IMR-90 (cell line): ENCODE results near the gene DDX50.

Experiments
- BHLHE40 ChIP-seq: fragments of 150-350 bp; IDR thresholded peaks from 2 replicates; pipeline ENCODE4 v1.6.1; 2016; ENCODE audit warnings: mild to moderate bottlenecking, low read depth, low read length
- CEBPB ChIP-seq: IDR thresholded peaks from 2 replicates; pipeline ENCODE4 v1.6.1; 2012; ENCODE audit warnings: low read depth, low read length, improper control_type of control experiment
- CTCF ChIP-seq: conservative IDR thresholded peaks from 2 replicates; pipeline ENCODE4 v1.5.1; 2012; ENCODE audit warnings: mild to moderate bottlenecking, low read depth, low read length, improper control_type of control experiment
- FOS ChIP-seq: fragments of 150-350 bp; IDR thresholded peaks from 2 replicates; pipeline ENCODE4 v1.6.1; 2016; ENCODE audit warnings: low read depth, low read length
- MAFK ChIP-seq: IDR thresholded peaks from 2 replicates; pipeline ENCODE4 v1.6.1; 2012; ENCODE audit warnings: low read depth, low read length, improper control_type of control experiment
- MXI1 ChIP-seq: IDR thresholded peaks from 2 replicates; pipeline ENCODE4 v1.6.1; 2012; ENCODE audit warnings: low read depth, mild to moderate bottlenecking, low read length, moderate library complexity, borderline replicate concordance
- POLR2A ChIP-seq: IDR thresholded peaks from 2 replicates; pipeline ENCODE4 v1.6.1; 2012; ENCODE audit warnings: mild to moderate bottlenecking, low read depth, low read length
- RAD21 ChIP-seq: IDR thresholded peaks from 2 replicates; pipeline ENCODE4 v1.6.1; 2012; ENCODE audit warnings: low read length, improper control_type of control experiment
- RCOR1 ChIP-seq: IDR thresholded peaks from 2 replicates; pipeline ENCODE4 v1.6.1; 2012; ENCODE audit warnings: mild to moderate bottlenecking, low read length, improper control_type of control experiment; ENCODE audit not compliant: insufficient replicate concordance
- RFX5 ChIP-seq: IDR thresholded peaks from 2 replicates; pipeline ENCODE4 v1.8.0; 2012; ENCODE audit warnings: low read depth, mild to moderate bottlenecking, low read length, moderate library complexity
- SMC3 ChIP-seq: fragments of 150-350 bp; IDR thresholded peaks from 2 replicates; pipeline ENCODE4 v1.6.1; 2016; ENCODE audit warnings: low read depth, mild to moderate bottlenecking, antibody characterized with exemption, low read length, moderate library complexity
- USF2 ChIP-seq: fragments of 150-350 bp; IDR thresholded peaks from 2 replicates; pipeline ENCODE4 v1.6.1; 2017; ENCODE audit warnings: mild to moderate bottlenecking, antibody characterized with exemption, low read length, low read depth

GRCh38 chr10:68987611-68988010 is 86.5 kb downstream of the DDX50 start:
- TF ChIP-seq CTCF, result no peak
- no peak for TF ChIP-seq SMC3
- no peak for TF ChIP-seq MXI1
- TF ChIP-seq POLR2A, result no peak
- no peak for TF ChIP-seq RAD21
- TF ChIP-seq FOS, result no peak
- TF ChIP-seq CEBPB, result no peak
- TF ChIP-seq RCOR1, result no peak
- TF ChIP-seq RFX5, result no peak
- no peak for TF ChIP-seq MAFK
- no peak for TF ChIP-seq USF2
- no peak for TF ChIP-seq BHLHE40
